Panc1 (cell line): ENCODE measurements around the gene ITK.

ENCODE experiments used
- CTCF ChIP-seq: fragments of 450-650 bp; IDR thresholded peaks from 2 replicates; pipeline ENCODE4 v1.5.1; 2017; ENCODE audit warnings: mild to moderate bottlenecking
- POLR2AphosphoS5 ChIP-seq: IDR thresholded peaks from 2 replicates; pipeline ENCODE4 v1.6.1; 2012; ENCODE audit warnings: mild to moderate bottlenecking, low read depth, low read length, moderate library complexity
- TCF7L2 ChIP-seq: IDR thresholded peaks from 2 replicates; pipeline ENCODE4 v1.6.1; 2011; ENCODE audit warnings: mild to moderate bottlenecking, low read depth, low read length, inconsistent platforms

GRCh38 chr5:157225469-157226422 is 45.1 kb downstream of the ITK start:
- TF ChIP-seq CTCF (no peak), POLR2AphosphoS5 (no peak), TCF7L2 (no peak)
